Measurements from ENCODE around the gene CCDC142.

Gene CCDC142, protein sequence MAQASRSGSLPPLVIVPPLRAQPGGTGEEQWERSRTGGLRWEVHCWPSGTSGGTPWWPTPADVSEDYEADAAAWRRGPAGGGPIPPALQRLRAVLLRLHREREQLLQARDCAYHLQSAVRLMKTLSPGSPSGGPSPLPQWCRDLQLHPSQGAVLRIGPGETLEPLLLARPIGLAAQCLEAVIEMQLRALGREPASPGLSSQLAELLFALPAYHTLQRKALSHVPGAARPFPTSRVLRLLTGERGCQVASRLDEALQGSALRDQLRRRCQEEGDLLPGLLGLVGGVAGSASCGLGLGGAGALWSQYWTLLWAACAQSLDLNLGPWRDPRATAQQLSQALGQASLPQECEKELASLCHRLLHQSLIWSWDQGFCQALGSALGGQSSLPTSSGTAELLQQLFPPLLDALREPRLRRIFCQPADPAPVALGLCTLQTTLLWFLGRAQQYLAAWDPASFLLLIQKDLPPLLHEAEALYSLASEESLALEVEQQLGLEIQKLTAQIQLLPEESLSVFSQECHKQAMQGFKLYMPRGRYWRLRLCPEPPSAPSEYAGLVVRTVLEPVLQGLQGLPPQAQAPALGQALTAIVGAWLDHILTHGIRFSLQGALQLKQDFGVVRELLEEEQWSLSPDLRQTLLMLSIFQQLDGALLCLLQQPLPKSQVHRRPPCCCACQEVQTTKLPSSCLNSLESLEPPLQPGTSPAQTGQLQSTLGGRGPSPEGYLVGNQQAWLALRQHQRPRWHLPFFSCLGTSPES

DNA sequence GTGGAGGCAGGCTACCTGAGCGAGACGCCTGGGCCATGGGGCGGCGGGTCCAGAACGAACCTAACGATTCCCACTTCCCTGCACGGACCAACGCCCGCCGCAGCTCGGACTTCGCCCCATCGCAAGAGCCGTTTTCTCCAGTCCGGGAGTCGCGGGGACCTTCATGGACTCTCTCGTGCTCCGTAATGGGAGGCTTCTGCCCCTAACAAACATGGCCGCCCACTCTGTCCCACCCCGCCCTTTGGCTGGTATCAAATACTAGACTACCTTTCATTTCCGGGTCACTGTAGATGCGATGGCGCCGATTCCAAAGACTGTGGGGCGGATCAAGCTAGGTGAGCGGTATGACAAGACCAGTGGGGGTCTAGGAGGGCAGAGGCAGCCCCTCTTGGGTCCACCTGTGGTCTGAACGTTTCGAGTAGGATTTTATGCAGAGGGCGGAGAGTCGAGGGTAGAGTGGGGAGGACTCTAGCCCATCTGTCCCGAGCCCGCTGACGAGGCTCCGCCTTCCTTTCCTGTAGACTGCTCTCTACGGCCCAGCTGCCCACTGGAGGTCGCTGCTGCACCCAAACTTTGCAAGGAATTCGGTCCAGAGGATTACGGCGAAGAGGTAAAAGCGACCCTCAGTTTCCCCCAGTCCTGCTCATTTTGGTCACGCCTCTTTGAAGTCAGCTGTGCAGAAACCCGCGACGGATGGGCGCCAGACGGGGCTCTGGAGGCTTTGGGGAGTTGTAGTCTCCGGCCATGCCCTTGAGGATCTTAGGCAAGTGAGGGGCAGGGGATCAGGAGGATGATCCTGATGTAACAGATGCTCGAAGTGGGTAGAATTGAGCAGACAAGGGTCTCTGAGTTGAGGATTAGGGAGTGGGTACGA is at the start of gene CCDC142, which contains the start of gene TTC31:
Gene CCDC142, minus strand, starts transcription at position 198 of the 874 bp plus-strand sequence. Its CDS starts 161 bp downstream, at position 37.
Gene TTC31, plus strand, starts transcription at position 281 of the 874 bp plus-strand sequence. Its CDS starts 15 bp downstream, at position 296.
- DNase-seq (ENCODE audit: low read depth in 2 of 2): peak; percentile 85 to 93

DNA sequence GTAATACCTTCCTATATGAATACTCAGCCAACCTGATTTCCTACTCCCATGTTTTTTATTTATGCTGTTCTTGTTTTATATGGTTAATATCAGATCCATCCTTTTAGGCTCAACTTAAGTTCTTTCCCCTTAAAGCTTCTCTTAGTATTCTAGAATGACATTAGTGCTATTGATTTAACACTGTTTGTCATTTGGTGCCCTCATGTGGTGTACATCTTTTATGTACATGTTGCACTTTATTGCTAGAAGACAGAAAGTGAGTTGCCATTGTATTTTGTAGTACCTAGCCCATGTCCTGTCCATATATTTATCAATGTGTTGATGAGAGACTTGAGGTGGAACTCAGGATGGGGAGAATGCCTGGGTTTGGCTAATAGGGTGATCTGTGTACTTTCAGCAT is 49.4 kb upstream of the CCDC142 start:
- no peak for DNase-seq (ENCODE audit: low read depth in 2 of 2)

DNA sequence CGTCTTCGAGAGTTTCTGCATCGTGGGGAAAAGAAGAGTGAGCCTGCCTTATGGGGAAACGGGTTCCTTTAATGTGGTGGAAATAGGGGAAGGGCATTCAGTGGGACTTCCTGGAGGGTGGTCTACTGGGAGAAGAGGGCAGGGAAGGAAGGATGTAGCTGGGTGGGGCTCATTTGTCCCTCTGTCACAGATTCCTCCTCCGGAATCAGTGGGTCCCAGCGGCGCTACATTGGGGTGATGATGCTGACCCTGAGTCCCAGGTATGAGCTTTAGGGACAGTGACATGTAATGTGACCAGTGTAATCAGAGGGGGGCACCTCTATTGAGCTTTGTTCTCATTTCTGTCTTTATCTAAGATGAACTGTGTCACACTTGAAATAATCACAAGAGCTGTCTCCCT is 48.9 kb upstream of the CCDC142 start:
- DNase-seq (ENCODE audit: low read depth in 2 of 2): no peak

DNA sequence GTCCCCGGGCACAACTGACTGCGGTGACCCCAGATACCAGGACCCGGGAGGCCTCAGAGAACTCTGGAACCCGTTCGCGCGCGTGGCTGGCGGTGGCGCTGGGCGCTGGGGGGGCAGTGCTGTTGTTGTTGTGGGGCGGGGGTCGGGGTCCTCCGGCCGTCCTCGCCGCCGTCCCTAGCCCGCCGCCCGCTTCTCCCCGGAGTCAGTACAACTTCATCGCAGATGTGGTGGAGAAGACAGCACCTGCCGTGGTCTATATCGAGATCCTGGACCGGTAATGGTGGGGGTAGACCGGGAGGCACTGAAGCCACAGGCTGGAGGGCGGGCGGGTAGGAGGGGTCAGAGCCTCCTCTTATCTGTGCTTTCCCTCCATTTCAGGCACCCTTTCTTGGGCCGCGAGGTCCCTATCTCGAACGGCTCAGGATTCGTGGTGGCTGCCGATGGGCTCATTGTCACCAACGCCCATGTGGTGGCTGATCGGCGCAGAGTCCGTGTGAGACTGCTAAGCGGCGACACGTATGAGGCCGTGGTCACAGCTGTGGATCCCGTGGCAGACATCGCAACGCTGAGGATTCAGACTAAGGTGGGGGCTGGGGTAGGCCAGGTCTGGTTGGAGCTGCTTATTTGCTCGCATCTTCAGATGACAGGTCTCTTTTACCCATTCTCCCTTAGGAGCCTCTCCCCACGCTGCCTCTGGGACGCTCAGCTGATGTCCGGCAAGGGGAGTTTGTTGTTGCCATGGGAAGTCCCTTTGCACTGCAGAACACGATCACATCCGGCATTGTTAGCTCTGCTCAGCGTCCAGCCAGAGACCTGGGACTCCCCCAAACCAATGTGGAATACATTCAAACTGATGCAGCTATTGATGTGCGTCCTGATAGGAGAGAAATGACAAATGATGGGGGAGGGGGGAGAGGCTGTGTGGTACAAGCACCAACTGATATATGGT is 47.7 kb upstream of the CCDC142 start:
- DNase-seq (ENCODE audit: low read depth in 2 of 2): no peak

DNA sequence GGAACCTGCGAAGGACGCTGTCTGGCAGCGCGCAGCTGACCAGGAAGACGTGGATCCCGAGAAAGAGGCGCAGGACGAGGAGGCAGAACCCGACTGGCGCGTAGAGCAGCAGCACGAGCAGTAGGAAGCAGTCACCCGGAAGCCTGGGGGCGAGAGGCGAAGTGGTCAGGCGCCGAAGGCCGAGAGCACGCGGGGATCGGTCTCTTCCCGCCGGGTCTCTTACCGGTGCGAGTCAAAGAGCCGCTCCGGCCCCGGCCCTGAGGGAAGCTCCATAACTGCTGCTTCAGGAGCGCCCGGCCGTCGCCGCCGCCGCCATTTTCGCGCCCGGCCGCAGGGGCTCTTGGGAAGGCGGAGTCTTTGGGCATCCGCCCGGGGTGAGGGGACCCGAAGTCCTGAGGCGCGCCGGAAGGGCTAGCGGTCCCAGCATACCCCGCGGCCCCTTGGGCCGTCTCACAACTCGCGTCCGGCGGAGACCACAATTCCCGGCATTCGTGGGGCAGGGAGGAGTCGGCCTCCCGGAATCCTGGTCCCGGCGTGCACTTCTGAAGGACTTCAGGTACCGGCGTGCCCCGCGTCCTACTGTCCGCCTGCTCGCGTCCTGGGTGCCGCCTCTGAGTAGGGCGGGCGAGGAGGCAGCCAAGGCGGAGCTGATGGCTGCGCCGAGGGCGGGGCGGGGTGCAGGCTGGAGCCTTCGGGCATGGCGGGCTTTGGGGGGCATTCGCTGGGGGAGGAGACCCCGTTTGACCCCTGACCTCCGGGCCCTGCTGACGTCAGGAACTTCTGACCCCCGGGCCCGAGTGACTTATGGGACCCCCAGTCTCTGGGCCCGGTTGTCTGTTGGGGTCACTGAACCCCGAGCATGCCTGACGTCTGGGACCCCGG is 46.8 kb upstream of the CCDC142 start, which contains the start of the genes AUP1 and HTRA2:
Gene AUP1, minus strand, starts transcription at position 350 of the 882 bp plus-strand sequence. Its CDS starts 77 bp downstream, at position 273.
Gene HTRA2, plus strand, starts transcription at position 577 of the 882 bp plus-strand sequence. Its CDS starts 74 bp downstream, at position 651.
- DNase-seq (ENCODE audit: low read depth in 2 of 2): peak; percentile 88 to 94

DNA sequence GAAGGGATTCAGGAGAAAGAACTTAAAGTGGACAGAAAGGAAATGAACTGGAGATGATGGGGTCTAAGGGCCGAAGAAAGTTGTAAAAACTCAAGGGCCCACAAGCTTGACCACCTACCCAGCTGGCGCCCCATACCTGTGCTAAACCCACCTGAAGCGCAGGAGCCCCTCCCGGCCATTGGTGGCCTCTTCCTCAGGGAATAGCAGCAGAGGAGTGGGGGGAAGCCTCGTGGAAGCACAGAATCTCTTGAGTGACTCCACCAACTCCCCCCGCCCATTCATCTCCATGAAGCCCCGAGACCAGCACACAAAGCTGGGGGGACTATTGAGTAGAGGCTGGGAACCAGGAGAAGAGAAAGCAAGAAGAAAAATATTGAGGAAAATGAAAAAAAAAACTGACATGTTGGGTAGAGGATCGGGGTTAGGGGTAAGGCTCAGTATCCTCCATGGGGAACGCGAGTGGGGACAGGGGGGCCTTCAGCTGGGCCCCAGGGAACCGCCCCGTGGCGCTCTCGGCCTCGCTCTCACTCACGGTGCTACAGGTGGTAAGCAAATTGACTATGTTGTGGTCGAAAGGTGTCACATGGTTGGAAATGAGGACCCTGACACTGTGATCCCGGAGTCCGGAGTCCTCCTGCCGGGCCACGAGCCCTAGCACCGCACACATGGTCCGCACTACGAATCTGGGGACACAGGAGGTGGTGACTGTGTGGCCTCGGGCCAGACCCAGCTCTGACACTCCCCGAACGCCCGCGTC is 46.0 kb upstream of the CCDC142 start:
- DNase-seq (ENCODE audit: low read depth in 2 of 2): no peak

DNA sequence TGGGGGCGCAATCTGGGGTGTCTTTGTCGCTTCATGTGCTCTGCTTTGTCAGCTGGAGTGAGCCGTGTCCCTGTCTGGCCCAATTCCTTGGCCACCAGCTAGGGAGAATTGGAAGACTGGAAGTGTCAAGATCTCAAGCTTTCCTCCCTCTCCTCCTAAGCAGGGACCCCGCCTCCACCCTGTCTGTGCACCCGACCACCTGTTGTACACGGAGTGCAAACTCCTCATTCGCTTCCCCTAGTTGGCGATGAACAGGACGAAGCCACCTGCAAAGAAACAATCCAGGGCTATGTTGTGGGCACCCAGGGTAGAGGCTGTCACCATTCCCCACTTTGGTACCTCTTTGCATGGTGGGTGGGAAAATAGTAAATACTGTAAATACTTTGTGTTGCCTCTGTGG is 44.9 kb upstream of the CCDC142 start:
- DNase-seq (ENCODE audit: low read depth in 2 of 2): no peak

DNA sequence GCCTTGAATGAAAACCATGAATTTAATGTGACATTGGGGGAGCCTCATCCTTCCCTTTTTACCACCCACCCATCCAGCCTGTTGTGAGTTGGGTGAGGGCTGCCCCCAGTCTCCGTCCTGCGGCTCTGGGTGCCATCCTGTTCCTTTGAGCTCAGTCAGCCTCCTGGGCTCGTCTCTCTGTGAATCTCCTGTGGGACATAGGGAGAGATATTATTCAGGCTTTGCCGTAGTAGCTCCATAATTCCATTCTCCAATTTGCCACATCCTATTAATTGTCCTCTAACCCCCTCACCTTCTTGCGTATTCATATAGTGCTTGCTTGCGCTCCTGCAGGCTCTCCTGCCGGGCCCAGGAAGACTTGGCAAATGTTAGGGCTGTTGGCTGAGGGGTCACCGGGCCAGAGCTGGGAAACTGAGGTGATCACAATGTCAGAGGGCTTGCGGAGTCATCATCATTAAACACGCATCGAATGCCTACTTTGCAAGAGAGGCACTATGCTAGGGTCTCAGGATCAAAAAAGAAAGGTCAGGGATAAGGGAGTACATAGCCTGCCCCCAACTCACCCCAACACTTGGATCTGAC is 43.9 kb upstream of the CCDC142 start:
- DNase-seq (ENCODE audit: low read depth in 2 of 2): no peak

DNA sequence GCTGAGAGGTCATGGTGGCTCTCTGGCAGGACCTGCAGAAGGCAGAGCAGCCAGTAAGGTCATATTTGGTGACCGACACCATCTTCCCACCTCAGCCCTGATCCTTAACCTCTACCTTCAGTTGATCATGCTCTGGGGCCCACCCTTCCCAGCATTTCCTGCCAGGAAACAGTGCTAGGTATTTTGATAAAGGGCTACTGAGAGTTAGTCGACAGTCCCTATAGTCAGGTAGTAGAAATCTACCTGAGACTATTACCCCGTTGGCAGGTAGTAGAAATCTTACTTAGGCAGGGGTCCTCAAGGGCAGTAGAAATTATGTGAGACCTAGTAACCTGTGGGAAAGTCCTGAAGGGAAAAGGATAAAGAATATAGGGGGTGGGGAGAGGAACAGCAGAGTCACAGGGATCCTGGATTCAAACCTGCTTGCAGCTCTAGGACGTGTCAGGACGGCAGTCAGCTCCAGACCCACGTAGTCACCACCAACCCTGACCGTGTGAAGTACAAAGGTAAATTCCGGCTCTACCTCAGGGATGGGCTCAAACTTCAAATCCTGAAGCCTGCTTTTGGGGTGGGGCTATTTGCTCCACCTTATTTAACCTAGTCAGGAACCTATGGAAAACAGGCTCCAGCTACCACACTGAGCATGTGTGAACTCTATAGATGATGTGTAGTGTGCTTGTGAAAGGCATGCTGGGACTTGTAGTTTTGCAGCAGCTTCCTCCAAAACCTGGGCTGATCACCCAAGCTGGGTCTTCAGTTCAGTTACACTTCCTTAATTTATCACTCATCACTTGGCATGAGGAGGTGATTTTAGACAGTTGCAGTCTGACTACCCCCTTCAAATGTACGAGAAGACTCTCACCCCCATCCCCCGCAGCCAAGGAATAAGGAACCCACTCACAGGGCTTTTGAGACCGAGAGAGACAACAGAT is 43.2 kb upstream of the CCDC142 start, which contains the start of gene DQX1:
Gene DQX1, minus strand, starts transcription at position 515 of the 932 bp plus-strand sequence. Its CDS starts 502 bp downstream, at position 13.
- DNase-seq (ENCODE audit: low read depth in 2 of 2): no peak

DNA sequence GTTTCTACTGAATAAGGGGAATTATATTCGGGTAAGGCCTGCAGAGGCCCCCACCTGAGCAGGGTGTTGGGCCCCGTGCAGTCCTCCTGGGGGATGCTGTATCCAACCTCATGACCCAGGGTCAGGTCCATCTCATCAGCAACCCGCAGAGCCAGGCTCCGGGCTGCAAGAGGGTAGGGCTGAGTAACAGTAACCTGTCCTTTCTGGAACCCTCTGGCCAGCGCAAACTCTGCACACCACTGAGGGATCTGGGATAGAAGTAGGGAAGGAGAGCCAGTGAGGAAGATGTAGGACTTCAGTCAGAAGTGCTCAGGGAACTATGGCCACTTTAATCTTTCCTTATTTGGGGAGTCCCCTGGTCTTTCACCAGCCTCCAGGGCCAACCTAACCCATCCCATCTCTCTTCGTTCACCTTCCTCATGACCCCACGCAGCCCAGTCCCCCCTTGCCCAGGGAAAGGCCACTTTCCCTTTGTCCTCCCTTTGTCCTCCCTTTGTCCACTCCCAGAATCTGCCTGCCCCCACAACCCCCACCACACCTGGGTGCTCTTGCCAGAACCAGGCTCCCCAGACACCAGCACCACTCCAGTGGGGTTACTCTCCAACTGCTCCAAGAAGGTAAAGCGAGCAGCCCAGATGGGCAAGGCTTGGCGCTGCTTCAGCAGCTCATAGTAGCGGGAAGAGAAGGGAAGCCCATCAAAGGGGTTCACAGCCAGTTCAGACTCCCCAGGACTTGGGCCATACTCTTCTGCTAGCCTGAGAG is 42.3 kb upstream of the CCDC142 start:
- no peak for DNase-seq (ENCODE audit: low read depth in 2 of 2)

DNA sequence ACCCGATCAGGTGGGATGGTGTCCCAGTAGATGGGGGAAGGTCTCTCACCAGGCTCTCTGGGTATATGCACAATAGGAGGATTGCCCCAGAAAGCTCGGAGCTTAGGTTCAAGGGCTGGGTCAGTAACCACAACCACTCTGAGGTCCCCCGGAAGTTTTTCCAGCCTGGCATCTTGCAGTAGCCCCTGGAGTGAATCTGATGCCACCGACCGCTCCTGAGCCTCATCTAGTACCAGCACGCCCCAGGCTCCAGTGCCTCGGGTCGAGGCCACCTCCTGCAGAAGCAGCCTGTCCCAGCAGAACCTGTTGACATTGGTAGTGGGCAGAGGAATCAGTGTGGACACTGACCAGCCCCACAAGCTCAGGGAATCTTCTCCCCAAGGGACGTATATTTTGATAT is 41.2 kb upstream of the CCDC142 start:
- DNase-seq (ENCODE audit: low read depth in 2 of 2): no peak

DNA sequence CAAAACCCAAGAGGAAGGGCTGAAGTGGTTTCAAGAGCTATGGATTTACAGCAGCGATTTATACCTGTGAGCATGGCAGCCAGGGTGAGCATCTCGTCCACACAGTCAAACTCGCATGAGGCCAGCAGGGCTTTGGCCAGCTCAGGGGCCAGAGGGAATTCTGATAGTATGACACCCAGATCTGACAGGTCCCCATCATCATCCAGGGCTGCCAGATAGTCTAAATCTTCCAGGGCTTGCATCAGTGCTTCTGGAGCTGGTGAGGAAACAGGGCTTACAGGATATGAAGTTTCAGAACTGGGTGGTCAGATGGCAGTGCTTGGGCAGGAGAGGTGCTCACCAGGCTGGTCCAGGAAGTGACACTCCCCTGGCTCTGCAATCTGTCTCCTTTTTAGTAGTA is 39.7 kb upstream of the CCDC142 start:
- DNase-seq (ENCODE audit: low read depth in 2 of 2): no peak

DNA sequence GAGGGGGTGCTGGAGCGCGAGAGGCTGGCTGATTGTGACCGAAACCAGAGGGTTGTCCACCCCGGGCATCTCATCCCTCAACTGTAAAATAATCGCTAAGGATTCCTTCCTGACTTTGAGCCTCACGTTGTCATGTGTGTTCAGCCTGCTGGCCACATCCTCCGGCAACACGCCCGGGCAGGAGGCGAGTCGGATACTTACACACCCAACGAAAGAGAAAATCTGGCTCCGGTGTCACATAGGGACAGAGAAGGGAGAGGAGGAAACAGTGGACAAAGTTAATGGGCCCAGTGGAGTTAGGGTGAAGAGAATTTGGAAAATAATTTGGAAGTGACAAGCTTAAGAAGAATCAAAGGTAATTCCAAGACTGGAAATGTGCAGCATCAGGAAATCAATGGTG is 33.9 kb upstream of the CCDC142 start:
- no peak for DNase-seq (ENCODE audit: low read depth in 2 of 2)

DNA sequence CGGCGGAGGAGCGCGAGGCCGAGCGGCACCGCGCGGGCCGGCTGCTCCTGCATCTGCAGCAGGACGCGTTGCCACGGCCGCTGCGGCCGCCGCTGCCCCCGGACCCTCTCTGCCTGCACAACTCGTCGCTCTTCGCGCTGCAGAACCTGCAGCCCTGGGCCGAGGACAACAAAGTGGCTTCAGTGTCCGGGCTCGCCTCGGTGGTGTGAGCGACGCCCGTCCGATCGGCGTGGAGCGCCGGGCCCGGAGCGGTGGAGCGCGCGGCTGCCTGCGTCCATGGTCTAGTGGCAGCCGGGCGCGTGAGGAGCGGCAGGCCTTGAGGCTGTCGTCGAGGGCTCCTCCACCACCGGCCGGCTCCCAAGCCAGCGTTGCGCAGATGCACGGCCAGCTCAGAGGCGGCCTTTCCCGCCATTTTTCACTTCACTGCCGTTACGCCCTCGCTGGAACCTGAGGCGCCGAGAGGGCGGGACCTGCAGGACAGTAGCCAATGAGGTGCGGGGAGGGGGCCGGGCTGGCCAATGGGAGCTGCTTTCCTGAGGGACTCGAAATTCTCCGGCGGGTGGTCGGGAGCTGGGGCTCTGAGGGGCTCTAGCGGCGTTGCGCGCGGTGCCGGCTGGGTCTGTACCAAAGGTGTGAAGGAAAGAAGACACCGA is 33.3 kb upstream of the CCDC142 start:
- DNase-seq (ENCODE audit: low read depth in 2 of 2): peak; percentile 54 to 67

DNA sequence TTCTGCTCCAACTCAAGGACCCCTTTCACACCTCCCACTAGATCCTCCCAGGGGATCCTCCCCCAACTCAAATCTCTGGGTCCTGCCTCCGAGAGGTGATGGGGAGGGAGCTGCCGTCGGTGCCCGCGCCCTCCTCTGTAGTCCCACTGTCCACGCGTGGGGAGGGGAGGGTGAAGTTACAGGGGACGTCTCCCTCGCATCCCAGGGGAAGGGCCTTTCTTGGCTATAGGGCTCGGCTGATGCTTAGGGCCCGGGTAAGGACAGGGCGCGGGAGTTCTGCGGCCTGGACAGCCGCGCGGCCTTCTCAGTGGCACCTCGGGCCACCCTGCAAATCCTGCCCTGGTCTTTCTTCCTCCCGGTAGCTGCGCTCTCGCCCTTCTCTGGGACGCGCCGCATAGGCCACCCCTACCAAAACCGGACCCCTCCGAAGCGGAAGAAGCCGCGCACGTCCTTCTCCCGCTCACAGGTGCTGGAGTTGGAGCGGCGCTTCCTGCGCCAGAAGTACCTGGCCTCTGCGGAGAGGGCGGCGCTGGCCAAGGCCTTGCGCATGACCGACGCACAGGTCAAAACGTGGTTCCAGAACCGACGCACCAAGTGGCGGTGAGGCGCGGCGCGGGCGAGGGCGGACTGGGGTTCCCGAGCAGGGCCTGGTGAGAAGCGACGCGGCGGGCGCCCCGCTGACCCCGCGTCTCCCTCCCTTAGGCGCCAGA is 32.6 kb upstream of the CCDC142 start:
- no peak for DNase-seq (ENCODE audit: low read depth in 2 of 2)
